Adipocyte (in vitro differentiated cells): ENCODE data around the gene RPSA.

Experiments
- DNase-seq: peaks from one replicate; pipeline ENCODE4 v3.0.0-alpha.2; 2015; ENCODE audit warnings: low read depth
- H3K27me3 ChIP-seq: replicated peaks from 2 replicates; pipeline ENCODE4 v1.7.0; 2013; ENCODE audit warnings: mild to moderate bottlenecking, low read length, moderate library complexity; ENCODE audit not compliant: control insufficient read depth, insufficient read depth
- H3K36me3 ChIP-seq: 2 replicates; pipeline ENCODE4 v1.7.0; 2013; ENCODE audit warnings: low read length, mild to moderate bottlenecking, moderate library complexity; ENCODE audit not compliant: control insufficient read depth, insufficient read depth, severe bottlenecking
- H3K4me1 ChIP-seq: 2 replicates; pipeline ENCODE4 v1.7.0; 2013; ENCODE audit warnings: mild to moderate bottlenecking, low read length, moderate library complexity; ENCODE audit not compliant: control insufficient read depth, insufficient read depth
- H3K4me3 ChIP-seq: 2 replicates; pipeline ENCODE4 v1.7.0; 2013; ENCODE audit warnings: mild to moderate bottlenecking, low read length, moderate library complexity
- H3K9ac ChIP-seq: 2 replicates; pipeline ENCODE4 v1.7.0; 2013; ENCODE audit warnings: mild to moderate bottlenecking, low read length, moderate library complexity
- H3K9me3 ChIP-seq: 2 replicates; pipeline ENCODE4 v1.7.0; 2013; ENCODE audit warnings: mild to moderate bottlenecking, low read length, moderate library complexity; ENCODE audit not compliant: control insufficient read depth

Gene RPSA

GRCh38 chr3:39390181-39390580 lies 16.3 kb upstream of the RPSA start:
- no peaks in the 10 kb centered on the region for H3K9me3 ChIP-seq
- no peak for DNase-seq
- H3K27me3 ChIP-seq, result no peaks in the 10 kb centered on the region
- peaks cover 5% of the 10 kb centered on the region for H3K4me1 ChIP-seq
- peaks cover 54% of the 10 kb centered on the region for H3K36me3 ChIP-seq
- no peak overlapping the region for H3K4me3 ChIP-seq
- H3K9ac ChIP-seq, result no peak overlapping the region

- Histone ChIP-seq H3K9me3 (no peaks in the 10 kb centered on the region), H3K36me3 (peaks cover 62% of the 10 kb centered on the region), H3K9ac (no peak overlapping the region), H3K4me3 (no peak overlapping the region), H3K27me3 (no peaks in the 10 kb centered on the region), H3K4me1 (no peaks in the 10 kb centered on the region)
- no peak for DNase-seq
Measured at GRCh38 chr3:39396690-39397089, 9.8 kb upstream of the RPSA start.

GRCh38 chr3:39398700-39399099 lies 7.8 kb upstream of the RPSA start:
- Histone ChIP-seq H3K9ac (no peak overlapping the region), H3K27me3 (no peaks in the 10 kb centered on the region), H3K4me1 (no peaks in the 10 kb centered on the region), H3K36me3 (peaks cover 43% of the 10 kb centered on the region), H3K4me3 (no peak overlapping the region), H3K9me3 (no peaks in the 10 kb centered on the region)
- no peak for DNase-seq

- Histone ChIP-seq H3K9me3 (no peaks in the 10 kb centered on the region), H3K36me3 (peaks cover 12% of the 10 kb centered on the region), H3K27me3 (no peaks in the 10 kb centered on the region), H3K4me3 (no peak overlapping the region), H3K9ac (no peak overlapping the region), H3K4me1 (no peaks in the 10 kb centered on the region)
- no peak for DNase-seq
Measured at GRCh38 chr3:39401983-39402382, 4.5 kb upstream of the RPSA start.

- Histone ChIP-seq H3K36me3 (peaks cover 24% of the 10 kb centered on the region), H3K4me1 (peaks cover 25% of the 10 kb centered on the region), H3K9ac (no peak overlapping the region), H3K4me3 (peak overlapping the region; percentile 99), H3K27me3 (no peaks in the 10 kb centered on the region), H3K9me3 (no peaks in the 10 kb centered on the region)
- DNase-seq, result no peak
Measured at GRCh38 chr3:39404943-39405686, 1.4 kb upstream of the RPSA start.

- Histone ChIP-seq H3K27me3 (no peaks in the 10 kb centered on the region), H3K4me1 (peaks cover 29% of the 10 kb centered on the region), H3K9ac (peak overlapping the region; percentile 100), H3K4me3 (peak overlapping the region; percentile 99), H3K9me3 (no peaks in the 10 kb centered on the region), H3K36me3 (peaks cover 31% of the 10 kb centered on the region)
- no peak for DNase-seq
Measured at GRCh38 chr3:39405687-39406367, 693 bp upstream of the RPSA start.

GRCh38 chr3:39407259-39407629 lies 724 bp downstream of the RPSA start:
- Histone ChIP-seq H3K9ac (peak overlapping the region; percentile 100), H3K27me3 (no peaks in the 10 kb centered on the region)

GRCh38 chr3:39407773-39408492 lies 1.4 kb downstream of the RPSA start:
- Histone ChIP-seq H3K36me3 (peaks cover 52% of the 10 kb centered on the region), H3K27me3 (no peaks in the 10 kb centered on the region), H3K4me3 (peak overlapping the region; percentile 99), H3K9ac (peak overlapping the region; percentile 100), H3K9me3 (no peaks in the 10 kb centered on the region), H3K4me1 (peaks cover 32% of the 10 kb centered on the region)
- DNase-seq, result peak; percentile 27

More at GRCh38 chr3:39407259-39407629, 724 bp downstream of the RPSA start:
- H3K36me3 ChIP-seq, result peaks cover 46% of the 10 kb centered on the region
- H3K9me3 ChIP-seq, result no peaks in the 10 kb centered on the region
- DNase-seq, result peak; percentile 46
- peaks cover 29% of the 10 kb centered on the region for H3K4me1 ChIP-seq
- H3K4me3 ChIP-seq, result peak overlapping the region; percentile 99

GRCh38 chr3:39408493-39409372 lies 2.2 kb downstream of the RPSA start:
- H3K9ac ChIP-seq, result peak overlapping the region; percentile 100
- no peak for DNase-seq
- no peaks in the 10 kb centered on the region for H3K9me3 ChIP-seq
- peaks cover 38% of the 10 kb centered on the region for H3K4me1 ChIP-seq
- peak overlapping the region; percentile 99 for H3K4me3 ChIP-seq
- peaks cover 60% of the 10 kb centered on the region for H3K36me3 ChIP-seq
- no peaks in the 10 kb centered on the region for H3K27me3 ChIP-seq

- peak overlapping the region; percentile 8 for H3K4me3 ChIP-seq
- H3K27me3 ChIP-seq, result no peaks in the 10 kb centered on the region
- H3K9ac ChIP-seq, result peak overlapping the region; percentile 52
- H3K9me3 ChIP-seq, result no peaks in the 10 kb centered on the region
- DNase-seq, result no peak
- peaks cover 68% of the 10 kb centered on the region for H3K36me3 ChIP-seq
- peaks cover 38% of the 10 kb centered on the region for H3K4me1 ChIP-seq
Measured at GRCh38 chr3:39409514-39410136, 3.1 kb downstream of the RPSA start.
